Raji (cell line): Measurements from ENCODE around the gene IFRD2.

Experiments used
- POLR2A ChIP-seq: IDR thresholded peaks from 2 replicates; pipeline ENCODE4 v1.6.1; 2011; ENCODE audit warnings: low read depth, low read length, control low read depth; ENCODE audit not compliant: insufficient read depth

The IFRD2 gene

DNA sequence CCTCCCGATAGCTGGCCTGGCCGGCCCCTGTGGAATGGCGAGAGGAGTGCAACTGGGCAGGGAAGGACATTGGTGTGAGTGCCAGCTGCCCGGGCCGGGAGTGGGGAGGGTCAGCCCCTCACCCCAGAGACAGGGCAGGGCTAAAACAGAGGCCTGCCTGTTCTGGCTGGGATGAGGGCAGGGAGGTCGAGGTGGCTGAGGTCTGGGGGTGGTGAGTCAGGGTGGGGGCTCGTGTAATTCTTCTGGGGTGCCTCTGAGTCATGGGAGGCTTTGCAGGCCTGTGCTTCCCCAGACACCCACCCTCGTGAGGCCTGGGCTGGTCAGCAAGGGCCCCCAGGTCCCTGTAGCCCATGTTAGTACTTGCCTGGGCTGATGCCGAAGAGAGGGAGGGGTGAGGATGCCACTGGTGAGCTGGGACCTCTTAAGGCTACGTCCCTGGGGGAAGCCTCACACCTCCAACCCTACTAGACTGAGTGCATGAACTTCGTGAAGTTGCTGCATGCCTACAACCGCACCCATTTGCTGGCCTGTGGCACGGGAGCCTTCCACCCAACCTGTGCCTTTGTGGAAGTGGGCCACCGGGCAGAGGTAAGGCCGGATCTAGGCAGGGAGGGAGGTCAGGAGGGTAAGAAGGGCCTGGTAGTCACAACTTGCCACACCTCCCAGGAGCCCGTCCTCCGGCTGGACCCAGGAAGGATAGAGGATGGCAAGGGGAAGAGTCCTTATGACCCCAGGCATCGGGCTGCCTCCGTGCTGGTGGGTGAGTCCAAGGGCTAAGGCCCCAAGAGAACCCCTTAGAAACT lies 21.6 kb downstream of the IFRD2 start:
- TF ChIP-seq POLR2A, result no peak

DNA sequence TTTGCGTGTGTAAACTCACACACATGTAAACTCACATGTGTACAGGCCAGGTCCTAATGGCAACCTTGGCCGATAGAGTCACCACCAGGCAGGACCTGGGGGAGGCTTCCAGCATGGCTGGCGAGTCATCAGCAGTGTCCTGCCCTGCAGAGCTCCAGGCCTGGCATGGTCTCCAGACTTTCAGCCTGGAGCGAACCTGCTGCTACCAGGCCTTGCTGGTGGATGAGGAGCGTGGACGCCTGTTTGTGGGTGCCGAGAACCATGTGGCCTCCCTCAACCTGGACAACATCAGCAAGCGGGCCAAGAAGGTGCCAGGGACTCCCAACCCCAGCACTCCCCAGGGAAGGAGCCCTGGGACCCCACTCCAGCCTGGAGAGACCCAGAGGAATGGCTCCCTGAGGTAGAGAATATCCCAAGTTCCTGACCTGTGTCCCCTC lies 22.2 kb downstream of the IFRD2 start:
- TF ChIP-seq POLR2A, result no peak

DNA sequence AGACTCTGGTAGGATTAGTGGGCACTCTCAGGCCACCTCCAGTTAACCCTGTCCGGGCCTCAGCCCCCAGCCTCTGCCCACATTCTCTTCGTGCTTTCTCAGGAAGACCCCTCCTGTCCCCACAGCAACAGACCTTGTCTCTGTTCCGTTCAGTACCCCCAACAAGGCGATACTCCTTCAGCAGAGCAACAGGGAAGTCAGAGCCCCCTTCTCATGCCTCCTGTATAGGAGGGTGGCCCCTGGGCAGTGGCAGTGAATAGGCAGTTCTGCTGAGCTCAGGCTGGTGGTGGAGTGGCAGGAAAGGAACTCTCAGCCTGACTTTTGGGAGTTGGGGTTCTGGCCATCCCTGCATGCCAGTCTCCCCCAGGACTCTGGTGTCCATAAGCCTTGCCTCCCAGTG lies 22.8 kb downstream of the IFRD2 start:
- no peak for TF ChIP-seq POLR2A

- no peak for TF ChIP-seq POLR2A
Measured at GRCh38 chr3:50268703-50269451, 23.4 kb downstream of the IFRD2 start, which contains the start of gene SEMA3B. SEMA3B (plus strand) TSS chr3:50269147; CDS start chr3:50269241, 94 bp downstream.

DNA sequence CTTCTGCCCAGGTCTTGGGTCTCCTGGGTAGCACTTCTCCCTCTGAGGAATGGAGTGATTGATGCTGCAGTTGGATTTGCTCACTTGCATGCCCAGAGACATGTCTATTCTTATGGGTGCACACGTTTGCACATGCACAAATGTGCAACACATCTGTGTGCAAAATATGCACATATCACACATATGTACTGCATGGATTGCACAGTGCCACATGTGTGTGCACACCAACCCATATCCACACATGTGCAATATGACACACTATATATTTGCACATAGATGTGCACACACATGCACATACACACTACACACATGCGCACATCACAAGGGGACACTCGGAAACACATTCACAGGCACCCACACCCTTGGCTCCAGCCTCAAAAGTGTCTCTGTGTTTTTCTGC lies 24.0 kb downstream of the IFRD2 start:
- TF ChIP-seq POLR2A, result no peak

- TF ChIP-seq POLR2A, result no peak
Measured at GRCh38 chr3:50267280-50267913, 24.8 kb downstream of the IFRD2 start.

DNA sequence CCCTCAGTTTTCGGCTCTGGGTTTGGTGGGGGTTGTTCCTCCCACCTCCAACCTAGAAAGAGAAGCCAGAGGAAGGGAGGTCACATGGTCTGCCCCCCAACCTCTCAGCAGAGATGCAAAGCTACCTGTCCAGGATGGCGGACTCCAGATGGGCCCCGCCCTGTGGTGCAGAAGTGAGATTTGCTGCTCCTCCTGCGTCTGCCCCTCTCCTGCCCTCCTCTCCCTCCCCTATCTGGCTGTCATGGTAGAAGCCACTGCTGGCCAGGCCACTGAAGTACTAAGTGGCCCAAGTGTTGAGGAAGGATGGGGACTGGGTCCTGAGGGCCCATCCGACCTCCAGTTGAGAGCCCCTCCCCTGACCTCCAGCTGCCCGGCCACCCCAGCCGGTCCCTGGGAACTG lies 25.4 kb downstream of the IFRD2 start:
- TF ChIP-seq POLR2A, result no peak

- TF ChIP-seq POLR2A, result no peak
Measured at GRCh38 chr3:50266017-50266416, 26.2 kb downstream of the IFRD2 start.

DNA sequence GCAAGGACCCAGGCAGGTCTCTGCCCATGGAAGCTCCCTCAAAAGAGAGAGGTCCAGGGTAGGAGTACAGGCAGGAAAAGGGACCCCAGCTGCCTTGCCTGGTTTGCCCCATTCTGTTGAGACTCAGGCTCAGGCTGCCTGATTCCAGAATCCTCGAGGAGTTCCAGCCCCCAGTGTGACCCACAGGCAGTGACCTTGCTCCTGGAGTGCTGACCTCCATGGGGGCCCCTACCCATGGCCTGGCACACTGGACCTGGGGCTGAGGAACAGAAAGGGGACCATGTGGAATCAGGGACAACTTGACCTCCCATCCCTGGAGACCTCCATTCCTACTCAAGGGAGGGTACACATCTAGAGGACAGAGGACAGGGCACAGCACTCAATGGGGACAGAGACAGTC lies 26.7 kb downstream of the IFRD2 start:
- TF ChIP-seq POLR2A, result no peak

DNA sequence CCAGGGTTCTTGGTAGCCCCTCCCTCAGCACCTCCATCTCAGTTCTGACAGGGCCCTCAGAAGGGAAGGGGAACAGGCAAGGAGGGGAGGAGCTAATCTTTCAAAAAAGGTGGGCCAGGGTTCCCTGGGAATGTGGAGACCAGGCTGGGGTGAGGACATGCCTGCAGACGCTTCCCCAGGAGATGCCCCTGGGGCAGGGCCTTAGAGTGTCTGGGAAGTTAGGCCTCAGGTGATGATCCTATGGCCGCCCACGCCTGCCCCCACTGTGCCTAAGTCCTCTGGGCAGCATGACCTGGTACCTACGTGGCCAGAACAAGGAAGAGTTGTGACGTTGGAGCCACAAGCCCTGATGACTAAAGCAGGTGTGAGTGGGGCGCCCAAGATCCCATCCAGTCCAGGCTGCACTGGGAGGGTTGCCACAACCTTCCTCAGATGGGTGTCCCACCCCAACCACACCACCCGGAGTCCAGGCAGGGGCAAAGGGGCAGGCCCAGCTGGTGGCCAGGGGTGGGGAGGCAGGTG lies 27.2 kb downstream of the IFRD2 start:
- TF ChIP-seq POLR2A, result no peak

- no peak for TF ChIP-seq POLR2A
Measured at GRCh38 chr3:50264383-50264963, 27.8 kb downstream of the IFRD2 start.

DNA sequence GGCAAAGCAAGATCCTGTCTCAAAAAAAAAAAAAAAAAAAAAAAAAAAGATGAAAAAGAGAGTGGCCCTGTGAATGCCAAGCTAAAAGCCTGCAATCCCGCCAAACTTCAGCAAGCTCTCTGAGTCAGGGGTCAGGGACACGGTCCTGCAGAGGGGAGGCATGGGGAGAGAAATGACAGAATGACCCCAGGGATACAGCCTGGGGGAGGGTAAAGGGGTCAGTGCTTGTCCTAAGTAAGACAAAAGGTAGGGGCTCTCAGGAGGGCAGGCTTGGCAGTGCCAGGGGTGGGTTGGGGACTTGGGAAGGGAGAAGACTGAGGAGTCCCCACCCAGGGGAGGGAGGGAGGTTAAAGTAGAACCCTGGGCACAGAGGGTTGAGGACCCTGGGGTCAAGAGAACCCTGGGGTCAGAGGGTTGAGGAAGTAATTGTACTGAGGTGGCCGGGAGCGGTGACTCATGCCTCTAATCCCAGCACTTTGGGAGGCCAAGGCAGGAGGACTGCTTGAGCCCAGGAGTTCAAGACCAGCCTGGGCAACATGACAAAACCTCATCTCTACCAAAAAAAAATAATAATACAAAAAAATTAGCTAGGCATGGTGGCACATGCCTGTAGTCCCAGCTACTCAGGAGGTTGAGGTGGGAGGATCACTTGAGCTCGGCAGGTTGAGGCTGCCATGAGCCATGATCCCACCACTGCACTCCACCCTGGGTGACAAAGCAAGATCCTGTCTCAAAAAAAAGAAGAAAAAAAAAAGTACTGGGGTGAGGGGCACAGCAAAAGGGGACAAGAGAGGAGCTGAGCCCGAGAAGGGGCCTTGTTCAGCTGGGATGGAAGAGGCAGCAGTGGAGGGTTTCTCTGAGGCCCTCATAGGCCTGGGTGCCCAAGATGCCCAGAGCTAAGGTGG lies 28.5 kb downstream of the IFRD2 start:
- no peak for TF ChIP-seq POLR2A

- no peak for TF ChIP-seq POLR2A
Measured at GRCh38 chr3:50262778-50263177, 29.5 kb downstream of the IFRD2 start.

- no peak for TF ChIP-seq POLR2A
Measured at GRCh38 chr3:50261505-50261904, 30.7 kb downstream of the IFRD2 start.

GRCh38 chr3:50260942-50261441 lies 31.2 kb downstream of the IFRD2 start:
- TF ChIP-seq POLR2A, result no peak
